ENCODE measurements around the gene FMR1NB.

- no peak for TF ChIP-seq POLR2A (IDR thresholded peaks at IDR 0.05)
- no peak for TF ChIP-seq POLR2AphosphoS5 (IDR thresholded peaks at IDR 0.05)
- no peak for TF ChIP-seq CTCF (IDR thresholded peaks at IDR 0.05)
Measured at GRCh38 chrX:147950352-147950751, 30.8 kb upstream of the FMR1NB start.

Data from sigmoid colon (tissue), 4 donors.